ENCODE results near the gene TNRC6B.
"Not testable (repeated sequence)": the region's sequence is repeated elsewhere in the genome, so short reads cannot be mapped to it uniquely, and the experiment has no call there.

The TNRC6B gene

GRCh38 chr22:40177738-40178416, at the start of gene TNRC6B:
TNRC6B (plus strand) TSS chr22:40177925; CDS start chr22:40178136, 211 bp downstream.
- DNase-seq (ENCODE audit: low spot score): peak; percentile 63

DNA sequence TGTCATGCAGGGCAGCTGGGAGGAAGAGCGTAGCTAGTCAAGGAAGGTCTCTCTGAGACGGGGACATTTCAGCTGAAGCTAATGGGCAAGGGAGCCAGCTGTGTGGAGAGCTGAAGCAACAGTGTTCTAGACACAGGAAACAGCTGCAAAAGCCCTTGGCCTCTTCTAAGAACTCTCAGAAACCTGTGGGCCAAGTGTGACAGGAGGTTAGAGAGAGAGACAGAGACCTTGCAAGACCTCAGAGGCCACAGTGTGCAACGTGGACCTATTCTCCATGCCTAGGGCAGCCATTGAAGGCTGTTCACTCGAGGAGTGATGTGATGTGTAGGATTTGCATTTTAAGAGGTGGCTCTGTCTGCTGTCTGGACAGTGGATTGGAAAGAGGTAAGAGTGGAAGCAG, 48.7 kb upstream of the TNRC6B start:
- DNase-seq (ENCODE audit: low spot score): no peak

DNA sequence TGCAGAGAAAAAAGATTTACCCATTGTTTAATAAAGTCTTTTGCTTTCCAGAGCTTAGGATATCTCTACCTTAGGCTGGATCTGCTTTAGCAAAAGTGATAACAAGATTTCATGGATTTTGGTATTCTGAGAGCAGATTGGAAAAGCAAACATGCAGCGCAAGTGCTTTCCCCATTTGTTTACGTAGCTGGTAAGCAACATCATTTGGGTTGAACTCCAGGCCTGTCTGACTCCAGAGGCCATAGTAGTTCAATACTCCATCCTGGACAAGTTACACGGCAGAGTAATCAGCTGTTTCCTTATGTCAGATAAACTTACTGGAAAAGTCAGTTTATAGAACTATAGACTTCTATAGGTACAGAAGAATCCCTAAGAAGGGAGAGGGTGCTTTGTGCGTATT, 40.6 kb upstream of the TNRC6B start:
- no peak for DNase-seq (ENCODE audit: low spot score)

- no peak for DNase-seq (ENCODE audit: low spot score)
Measured at GRCh38 chr22:40138866-40139265, 38.9 kb upstream of the TNRC6B start.

- DNase-seq (ENCODE audit: low spot score): no peak
Measured at GRCh38 chr22:40147388-40148176, 30.1 kb upstream of the TNRC6B start.

DNA sequence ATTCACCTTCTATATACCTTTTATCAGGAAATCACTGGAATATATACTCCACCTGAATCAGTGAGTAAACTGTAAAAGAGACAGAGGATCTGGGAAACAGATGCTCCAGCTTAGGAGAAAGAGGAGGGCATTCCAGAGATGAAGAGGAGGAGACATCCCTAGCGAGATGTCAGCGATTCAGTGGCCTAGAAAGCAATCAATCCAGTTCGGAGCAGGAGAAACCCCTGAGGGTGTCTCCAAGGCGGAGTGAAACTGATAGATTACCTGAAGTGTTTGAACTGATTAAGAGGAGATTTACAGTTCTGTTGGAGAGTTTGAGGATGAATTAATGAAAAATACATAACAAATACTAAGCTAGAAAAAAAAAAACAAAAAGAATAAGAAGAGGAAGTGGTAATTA, 24.5 kb upstream of the TNRC6B start:
- DNase-seq (ENCODE audit: low spot score): no peak

DNA sequence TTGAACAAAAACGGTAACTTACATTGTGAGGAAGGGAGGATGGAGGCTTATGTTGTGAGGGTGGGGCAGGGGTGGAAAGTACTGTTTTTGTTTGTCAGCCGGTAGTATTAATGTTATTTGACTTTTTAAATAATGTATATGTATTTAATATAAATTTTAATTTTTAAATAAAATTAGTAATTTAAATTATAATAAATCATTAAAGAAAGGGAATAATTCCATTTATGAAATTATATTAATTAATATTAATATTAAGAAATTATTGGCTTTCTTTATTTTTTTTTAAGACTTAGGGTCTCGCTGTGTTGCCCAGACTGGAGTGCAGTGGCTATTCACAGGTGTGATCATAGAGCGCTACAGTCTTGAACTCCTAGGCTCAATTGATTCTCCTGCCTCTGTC, 24.0 kb upstream of the TNRC6B start:
- no peak for DNase-seq (ENCODE audit: low spot score)

DNA sequence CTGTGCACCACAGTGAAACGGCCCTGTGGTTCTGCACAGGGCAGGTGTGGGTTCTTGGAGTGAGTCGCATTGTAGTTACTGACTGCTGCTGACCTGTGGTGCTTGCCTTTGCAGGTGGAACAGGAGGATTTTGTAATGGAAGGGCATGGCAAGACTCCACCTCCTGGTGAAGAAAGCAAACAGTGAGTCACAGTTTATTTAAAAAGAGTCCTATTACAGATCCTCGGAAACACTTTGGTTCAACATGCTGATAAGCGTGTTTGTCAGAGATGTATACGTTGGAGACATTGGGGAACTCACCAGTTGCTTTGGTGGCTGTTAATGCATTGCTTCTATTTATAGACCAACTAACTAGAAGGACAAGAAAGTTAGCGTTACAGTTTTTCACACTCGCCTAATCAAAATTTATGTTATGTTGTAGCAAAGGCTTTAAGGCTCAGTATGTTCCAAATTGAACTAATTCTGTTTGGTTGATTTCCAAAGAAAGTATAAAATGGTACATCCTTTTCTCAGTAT, 21.7 kb upstream of the TNRC6B start:
- DNase-seq (ENCODE audit: low spot score): peak; percentile 46

GRCh38 chr22:40156682-40157081, 21.0 kb upstream of the TNRC6B start:
- not testable (repeated sequence) for DNase-seq (ENCODE audit: low spot score)

- DNase-seq (ENCODE audit: low spot score): no peak
Measured at GRCh38 chr22:40157330-40157945, 20.3 kb upstream of the TNRC6B start.

DNA sequence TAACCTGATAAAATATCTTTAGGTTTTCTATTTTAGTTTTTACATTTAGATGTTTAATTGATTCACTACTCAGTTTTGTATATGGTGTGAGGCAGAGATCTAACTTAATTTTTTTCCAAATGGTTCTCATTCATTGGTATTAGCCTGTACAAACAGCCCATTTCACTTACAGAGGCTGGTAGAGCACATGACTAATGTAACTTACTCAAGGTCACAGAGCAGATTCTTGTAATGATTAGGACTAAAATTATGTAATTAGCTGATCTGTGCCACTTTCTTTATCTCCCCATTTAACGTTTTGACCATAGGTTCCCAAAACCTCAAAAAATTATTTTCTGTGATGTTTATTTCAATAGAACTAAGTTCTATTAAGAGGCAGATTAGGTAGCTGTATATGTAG, 16.5 kb upstream of the TNRC6B start:
- no peak for DNase-seq (ENCODE audit: low spot score)

DNA sequence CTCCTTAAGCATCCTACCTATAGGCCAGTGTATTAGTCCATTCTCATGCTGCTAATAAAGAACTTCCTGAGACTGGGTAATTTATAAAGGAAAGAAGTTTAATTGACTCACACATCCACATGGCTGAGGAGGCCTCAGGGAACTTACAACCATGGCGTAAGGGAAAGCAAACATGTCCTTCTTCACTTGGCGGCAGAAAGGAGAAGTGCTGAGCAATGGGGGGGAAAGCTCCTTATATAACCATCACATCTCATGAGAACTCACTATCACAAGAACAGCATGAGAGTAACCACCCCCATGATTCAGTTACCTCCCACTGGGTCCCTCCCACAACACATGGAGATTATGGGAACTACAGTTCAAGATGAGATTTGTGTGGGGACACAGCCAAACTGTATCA, 12.2 kb upstream of the TNRC6B start:
- not testable (repeated sequence) for DNase-seq (ENCODE audit: low spot score)

DNA sequence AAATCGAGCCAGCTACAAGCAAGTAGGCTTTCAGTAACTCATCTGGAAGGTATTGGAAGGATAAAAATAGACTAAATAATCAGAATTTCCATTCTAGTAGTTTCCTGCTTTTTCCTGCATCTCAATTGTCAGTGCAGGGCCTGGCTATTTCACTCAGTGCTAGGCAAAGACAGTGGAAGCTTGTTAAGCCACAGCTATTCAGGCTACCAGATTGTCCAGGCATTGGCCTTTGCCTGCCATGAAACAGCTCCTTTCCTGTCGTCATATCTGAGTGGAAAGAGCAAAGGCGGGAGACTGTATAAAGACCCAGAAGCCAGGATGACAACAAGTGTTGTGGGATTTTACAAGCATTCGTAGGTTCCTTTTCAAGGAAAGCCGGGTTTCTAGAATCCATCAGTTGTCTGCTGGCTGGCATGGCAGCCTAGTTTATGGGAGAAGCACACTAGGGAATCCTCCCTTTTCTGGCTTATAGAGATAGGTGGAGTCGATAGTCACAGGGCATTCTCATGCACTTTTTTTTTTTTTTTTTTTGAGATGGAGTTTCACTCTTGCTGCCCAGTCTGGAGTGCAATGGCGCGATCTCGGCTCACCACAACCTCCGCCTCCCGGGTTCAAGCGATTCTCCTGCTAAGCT, 2.0 kb upstream of the TNRC6B start:
- DNase-seq (ENCODE audit: low spot score): no peak

DNA sequence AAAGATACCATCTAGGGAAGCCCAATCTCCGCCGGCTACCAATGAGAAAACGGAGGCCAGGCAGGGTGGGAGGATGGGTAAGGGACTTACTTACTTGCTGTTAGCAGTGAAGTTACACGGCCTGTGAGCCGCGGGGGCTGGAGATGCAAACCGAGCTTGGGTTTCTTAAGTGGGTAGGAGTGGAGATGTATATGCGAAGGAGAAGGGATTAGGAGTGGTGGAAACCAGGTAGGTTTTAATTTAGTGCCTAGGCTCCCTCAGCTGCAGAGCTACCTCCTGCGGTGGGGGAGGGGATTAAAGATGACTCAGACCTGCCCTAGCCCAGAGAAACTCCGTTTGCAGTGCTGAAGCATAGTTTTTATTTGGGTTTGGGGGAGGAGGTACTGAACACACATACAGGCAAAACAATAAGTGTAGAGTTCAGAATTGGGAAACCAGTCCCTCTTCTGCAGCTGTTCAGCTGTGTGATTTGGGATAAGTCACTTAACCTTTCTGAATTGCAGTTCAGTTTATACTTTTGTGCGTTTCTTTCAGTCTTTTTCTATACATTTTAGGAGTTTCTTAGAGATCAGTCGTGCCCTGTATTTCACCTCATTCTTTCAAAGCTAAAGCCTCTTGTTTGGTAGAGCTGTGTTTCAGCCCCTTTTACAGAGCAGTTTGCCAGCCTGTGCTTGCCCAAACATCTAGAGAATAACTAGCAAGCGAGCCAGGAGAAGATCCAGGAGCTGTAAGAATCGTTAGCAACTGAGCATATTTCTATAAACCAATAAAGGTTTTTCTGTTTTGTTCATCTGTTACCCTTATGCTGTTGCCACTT, 596 bp upstream of the TNRC6B start:
- no peak for DNase-seq (ENCODE audit: low spot score)

DNA sequence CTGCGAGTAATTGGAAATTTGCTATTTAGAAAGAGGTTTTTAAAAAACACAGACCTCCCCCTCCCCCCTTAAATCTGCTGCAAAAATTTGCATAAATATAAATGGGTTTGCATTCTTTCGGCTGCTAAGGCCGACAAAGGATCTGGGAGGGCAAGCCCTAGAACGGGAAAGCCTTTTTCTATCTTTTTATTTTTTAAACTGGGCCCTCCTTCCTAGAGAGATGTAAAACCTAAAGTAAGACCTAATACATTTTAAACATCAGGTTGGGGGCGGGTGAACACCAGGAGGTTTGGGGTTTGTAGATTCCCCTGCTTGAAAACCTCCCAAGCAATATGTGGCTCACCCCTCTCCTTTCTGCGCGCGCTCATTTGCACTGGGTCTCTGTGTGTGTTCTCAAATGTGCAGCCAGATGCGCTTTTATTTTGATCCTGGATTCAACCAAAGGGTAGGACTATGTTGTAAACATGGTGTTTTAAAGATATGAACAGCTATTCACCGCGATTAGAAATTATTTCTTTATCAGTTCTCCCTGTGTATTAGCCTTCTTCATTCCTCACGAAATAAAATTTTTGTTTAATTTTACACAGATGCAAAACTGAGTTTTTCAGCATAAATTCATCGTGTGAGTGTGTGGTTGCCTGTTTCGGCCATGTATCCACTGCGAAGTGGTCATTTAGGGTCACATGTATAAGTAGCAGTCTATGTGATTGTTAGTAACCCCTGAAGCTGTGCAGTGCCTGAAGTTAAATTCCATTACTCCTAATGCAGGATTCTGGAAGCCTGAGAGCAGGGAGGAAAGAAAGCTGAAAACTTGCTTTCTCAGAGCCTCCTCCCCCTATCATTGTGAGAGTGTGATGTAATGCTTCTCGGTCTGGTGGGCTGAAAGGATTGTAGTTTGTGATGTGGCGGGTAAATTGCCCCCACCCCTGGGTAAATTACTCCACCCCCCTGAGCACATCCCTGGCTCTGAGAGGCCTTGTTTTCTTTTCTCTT, 988 bp downstream of the TNRC6B start:
- no peak for DNase-seq (ENCODE audit: low spot score)

GRCh38 chr22:40179526-40179925, 1.8 kb downstream of the TNRC6B start:
- no peak for DNase-seq (ENCODE audit: low spot score)

GRCh38 chr22:40180403-40180802, 2.7 kb downstream of the TNRC6B start:
- DNase-seq (ENCODE audit: low spot score): no peak

GRCh38 chr22:40181323-40181722, 3.6 kb downstream of the TNRC6B start:
- DNase-seq (ENCODE audit: low spot score): no peak

GRCh38 chr22:40182231-40182835, 4.6 kb downstream of the TNRC6B start:
- no peak for DNase-seq (ENCODE audit: low spot score)

- DNase-seq (ENCODE audit: low spot score): peak; percentile 62
Measured at GRCh38 chr22:40183029-40183581, 5.4 kb downstream of the TNRC6B start.

Measured in hepatic stellate cell (primary cell).